HG03432 (cell line): ENCODE data around the gene VPS13D.

Experiments
- ATAC-seq: cut with Tn5 transposase; IDR thresholded peaks from one replicate; pipeline ENCODE4 v1.9.1; 2021; ENCODE audit warnings: mild to moderate bottlenecking, moderate library complexity; ENCODE audit not compliant: unreplicated experiment

Gene VPS13D

DNA sequence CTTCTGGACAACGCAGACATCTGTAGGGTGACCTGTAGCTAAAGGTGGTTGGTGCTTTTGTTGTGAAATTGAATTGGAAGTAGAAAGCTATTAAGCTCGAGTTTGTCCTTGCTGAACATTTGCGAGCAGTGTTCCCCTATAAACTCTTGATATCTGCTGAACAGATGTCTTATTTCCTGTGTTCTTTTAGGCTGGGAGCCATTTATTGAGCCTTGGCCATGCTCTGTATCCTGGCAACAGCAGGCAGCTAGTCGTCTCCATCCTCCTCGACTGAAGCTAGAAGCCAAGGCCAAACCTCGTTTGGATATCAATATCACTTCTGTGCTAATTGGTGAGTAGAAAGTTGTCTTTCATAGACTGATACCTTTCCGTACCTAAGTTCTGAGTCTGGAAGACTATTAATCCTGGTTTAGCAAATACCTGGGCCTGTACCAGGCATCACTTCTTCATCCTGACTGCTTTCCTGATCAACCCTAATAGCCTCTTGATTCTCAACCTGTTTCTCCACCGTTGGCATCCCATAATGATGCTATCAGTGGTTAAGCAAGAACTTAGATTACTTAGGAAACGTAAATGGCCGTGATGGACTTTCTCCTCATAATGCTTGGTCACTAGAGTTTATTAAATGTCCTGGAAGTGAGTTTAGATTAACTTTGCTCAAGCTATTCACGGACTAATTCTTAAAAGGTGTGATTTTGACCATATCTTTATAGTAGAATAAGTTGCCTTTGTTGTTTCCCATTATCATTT is 103.4 kb downstream of the VPS13D start:
- ATAC-seq: no peak

DNA sequence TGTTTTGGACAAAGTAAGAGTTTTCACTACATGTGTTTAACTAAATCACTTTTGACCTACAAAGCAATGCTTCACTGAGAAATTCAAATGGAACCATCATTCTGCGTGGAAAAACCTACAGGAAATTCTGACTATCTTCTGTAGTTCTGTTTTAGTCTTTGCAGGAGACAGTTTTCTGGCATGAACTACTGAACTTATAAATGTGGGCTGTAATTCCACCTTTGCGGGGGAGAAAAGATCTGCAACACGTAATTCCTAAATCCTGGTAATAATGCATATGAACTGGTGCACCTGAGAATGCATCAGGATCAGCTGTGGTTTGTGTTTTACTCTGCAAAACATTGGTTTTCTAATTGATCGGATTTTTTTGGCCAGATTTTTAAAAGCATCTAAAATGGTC is 106.0 kb downstream of the VPS13D start:
- ATAC-seq: no peak

DNA sequence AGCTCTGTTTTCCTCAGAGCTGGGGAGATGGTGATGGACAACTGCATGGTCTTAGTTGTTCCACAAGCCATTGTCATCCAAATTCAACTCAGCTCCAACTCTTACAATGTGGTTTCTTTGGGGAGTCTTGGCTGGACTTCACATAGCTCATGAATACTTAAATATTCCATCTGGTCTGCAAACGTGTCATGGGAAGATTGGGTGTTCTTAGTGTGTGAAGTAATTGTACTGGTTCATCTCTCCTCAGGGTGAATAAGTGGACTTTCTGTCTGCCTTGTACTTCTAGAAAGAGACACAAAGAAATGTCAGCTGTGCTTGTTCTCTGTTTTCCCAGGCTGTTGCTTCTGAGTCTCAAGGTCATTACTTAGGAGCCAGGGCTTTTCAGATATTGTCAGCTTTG is 106.6 kb downstream of the VPS13D start:
- ATAC-seq: no peak

DNA sequence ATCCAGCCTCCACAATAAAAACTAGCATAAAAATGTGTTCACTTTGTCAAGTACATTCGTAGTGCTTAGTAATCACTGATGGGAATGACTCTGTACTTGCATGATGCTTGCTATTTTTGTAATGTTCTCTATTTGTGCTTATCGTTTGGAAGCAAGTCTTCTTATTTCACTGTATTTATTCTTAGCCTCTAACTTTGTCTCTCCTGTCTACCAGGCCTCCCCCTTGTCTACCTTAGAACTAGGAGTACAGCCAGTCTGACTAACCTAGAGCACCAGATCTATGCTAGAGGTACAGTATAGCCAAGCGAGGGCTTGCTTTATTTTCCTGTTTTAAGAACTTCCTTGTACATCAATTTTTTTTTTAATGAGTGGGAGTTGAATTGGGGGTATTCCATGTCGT is 108.2 kb downstream of the VPS13D start:
- no peak for ATAC-seq

DNA sequence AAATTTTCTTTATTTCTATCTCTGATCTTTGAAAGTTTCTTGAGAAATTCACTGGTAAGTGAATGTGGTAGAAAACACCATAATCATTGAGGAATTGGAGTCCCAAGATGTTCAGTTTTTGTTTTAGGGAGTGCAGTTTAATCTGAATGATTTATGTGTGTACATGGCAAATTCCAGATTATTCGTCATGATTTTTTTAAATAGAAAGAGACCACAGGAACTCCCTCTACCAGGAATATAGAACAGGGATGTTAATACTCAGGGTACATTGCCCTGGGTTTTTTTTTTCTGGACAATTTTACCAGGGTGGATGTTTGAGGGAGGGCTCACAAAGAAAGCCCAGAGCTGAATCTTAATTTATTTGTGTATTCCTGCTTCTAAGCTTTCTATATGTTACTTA is 109.0 kb downstream of the VPS13D start:
- ATAC-seq: no peak

DNA sequence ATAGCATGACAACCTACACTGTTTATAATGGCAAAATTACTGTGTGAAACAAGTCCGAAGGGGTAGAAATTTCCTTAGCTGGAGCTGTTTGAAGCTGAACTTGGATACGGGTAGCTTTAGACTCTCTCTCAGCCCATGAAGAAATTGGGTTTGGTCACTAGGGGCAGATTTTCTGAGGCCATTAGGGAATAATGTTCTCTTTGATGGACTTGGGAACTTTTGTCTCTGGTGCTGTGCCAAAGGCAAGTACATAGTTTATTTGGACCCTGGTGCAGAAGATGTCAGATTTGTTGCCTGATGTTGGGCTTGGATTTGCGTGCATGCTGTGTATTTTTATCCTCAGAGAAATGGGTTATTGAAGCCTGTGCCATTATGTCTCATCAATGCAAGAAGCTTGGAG is 109.6 kb downstream of the VPS13D start:
- no peak for ATAC-seq

DNA sequence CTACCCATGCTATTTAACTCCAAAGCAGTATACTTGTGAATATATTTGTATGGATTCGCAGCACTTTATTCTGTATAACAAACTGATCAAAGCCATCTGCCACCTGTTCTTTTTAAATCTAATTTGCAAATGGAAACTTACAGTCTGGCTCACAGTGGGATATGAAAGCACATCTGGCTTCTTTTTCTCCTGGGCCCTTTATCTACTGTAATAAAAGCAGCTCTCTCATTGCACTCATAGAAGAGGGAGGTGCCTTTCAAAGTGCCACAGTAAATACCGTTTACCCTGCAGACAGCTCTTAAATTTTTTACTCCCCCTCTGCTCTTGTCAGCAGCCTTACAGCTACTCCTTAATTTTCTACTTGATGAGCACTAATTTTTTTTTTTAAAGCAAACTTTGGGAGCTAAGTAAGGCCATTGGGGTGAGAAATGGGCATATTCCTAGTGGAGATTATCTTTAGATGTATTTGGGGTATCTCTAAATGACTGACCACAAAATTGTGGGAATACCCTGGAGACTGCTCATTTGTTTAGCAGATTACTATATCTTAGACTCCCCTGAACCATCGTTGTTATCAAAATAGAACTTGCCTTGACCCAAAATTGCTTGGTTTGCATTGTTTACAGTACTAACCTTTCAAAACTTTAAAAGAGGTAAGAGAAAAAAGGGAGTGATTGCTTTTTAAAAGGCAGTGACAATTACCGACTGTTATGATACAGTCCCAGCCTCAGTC is 110.1 kb downstream of the VPS13D start:
- ATAC-seq: no peak

DNA sequence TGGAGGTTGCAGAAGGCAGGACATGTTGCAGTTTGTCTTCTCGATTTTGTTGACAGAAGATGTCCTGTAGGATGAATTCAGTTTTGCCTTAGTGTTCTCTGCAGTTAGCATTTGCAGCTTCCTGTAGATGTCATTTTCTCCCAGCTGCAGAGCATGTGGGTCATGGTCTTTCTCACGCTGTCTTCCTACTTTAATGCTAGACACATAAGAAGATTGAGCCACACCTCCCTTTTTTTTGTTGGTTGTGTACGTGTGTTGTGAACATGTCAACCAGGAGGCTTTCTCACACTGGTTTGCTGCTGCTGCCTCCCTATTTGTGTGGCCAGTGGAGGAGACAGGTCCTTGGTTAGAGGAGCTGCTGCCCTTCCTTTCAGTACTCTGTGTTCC is 110.7 kb downstream of the VPS13D start:
- ATAC-seq: no peak

DNA sequence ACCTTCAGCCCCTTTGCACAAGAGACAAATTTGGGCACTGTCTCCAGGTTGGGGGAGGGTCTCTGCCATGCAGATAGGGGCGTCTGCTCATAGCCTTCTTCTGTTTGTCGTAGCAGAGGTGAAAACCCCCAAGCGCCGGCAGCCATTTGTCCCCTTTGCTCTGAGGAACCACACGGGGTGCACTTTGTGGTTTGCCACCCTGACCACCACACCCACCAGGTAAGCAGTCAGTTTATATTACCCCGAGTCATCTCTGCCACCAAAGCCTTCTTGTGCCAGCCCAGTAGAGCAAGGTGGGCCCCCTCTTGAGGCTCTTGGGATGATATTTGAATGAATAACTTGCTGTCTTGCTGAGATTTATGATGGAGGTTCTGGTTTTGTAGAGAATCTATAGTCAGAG is 111.8 kb downstream of the VPS13D start:
- ATAC-seq: no peak

DNA sequence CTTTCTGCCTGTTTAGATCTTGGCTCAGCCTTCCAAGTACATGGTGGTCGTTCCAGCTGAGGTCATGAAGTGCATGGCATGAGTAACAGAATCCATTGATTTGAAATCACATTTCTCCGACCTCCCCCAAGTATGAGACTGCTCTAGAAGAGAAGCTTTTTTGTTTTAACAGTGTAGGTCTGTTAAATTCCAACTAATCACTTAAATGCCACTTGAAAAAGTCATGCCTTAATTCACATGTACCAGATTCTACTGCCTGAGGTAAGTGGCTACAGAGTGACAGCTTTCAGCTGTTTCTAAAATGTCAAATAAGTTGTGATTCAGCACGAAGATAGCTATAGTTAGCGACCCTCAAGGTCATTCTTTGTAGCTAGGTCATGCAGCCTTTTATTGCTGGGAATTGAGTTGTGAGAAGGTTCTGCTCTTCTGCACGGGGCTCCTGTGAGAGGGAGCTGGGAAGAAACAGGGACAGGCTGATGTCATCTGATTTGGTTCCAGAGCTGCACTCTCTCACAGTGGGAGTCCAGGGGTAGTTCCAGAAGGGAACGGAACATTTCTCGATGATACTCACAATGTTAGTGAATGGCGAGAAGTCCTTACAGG is 112.7 kb downstream of the VPS13D start:
- no peak for ATAC-seq

DNA sequence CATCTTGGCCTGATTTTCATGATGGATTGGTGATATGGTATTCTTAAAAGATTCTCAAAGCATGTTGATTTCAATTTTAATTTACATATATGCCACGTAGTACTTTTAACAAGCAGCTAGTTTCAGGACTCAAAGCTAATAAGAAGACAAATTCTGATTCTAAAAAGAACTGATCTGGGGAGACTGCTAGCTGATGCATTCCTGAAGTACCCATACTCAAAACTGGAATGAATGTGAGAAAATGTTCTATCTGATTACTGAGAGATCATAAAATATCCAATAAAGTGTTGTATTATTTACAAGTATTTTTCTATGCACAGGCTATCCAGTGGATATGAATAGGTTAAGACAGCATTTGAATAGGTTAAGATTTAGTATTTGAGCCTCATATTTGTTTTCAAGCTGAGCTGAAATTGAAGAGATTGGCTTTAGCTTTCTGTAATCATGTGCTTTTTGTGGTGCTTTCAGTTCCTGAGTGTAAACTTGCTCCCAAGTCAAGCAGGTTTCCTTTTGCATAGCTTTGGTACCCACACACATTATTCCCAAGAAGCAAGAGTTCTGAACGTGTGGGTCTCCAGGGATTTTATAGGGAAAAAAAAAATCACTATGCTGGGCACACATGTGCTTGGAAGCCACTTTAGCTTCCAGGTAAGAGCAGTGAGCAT is 114.1 kb downstream of the VPS13D start:
- no peak for ATAC-seq

DNA sequence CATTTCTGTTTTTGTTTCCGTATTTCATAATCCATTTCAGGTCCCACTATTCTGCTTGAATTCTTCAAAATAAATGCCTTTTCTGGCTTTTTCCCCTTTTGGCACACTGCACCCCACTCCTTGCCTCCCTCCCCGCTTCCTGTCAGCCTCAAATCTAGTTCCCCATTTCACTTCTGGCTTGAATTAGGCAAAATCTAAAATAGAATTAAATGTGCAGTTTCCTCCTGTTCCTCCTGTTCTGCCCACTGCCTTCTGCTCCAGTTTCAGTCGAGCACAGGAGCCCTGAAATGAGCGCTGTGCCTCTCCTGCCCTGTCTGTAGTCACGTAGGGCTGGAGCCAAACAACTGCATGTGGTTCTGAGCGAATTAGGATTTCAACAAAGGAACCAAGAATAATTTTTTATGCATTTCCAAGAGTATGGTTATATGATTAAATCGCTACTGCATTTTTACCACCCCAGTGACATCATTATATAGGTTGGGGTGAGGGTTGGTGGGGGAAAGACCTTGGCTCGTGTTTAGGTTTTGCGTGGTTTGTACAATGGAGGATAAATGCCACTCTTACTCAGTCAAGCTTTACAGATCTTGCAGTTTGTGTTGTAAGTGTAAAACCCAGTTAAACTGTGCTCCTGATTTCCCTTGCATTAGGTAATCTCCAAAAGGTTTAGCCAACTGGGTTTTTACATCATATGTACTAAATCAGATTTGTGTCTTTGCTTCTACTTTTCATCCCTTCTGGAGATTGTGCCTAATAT is 114.9 kb downstream of the VPS13D start:
- ATAC-seq: no peak

DNA sequence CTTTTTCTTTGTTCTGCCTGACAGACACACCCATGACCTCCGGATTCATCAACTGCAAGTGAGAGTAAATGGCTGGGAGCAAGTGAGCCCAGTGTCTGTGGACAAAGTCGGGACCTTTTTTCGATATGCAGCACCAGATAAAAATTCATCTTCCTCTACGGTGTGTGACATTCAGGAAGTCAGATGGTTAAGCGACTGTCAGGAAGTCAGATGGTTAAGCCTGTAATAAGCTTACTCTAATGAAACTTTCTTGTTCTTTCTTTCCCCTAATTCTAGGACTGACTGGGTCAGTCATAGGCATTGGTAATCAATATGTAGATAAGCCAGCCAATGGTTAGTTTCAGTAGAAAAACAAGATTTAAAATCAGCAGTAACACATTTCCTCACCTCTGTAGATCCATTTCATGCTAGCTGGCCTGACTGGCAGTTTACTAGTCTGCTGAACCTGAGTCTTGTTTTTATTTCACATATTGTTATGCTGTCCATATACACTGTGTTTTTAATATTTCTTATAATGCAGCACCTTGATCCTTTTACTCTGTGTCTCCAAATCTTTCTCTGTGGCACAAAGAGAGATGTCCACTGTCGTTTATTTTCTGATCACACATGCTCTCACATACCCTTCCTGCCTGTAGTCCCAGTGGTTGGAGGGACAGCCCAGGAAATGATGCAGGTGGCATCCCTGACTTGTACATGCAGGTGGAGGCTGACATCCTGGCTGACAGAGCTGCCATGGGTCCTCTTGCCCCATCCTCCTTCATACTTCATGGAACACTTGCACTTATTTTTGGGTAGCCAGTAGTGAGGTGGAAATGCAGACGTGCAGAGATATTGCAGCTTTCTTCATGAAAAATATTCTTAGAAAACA is 115.8 kb downstream of the VPS13D start:
- no peak for ATAC-seq

DNA sequence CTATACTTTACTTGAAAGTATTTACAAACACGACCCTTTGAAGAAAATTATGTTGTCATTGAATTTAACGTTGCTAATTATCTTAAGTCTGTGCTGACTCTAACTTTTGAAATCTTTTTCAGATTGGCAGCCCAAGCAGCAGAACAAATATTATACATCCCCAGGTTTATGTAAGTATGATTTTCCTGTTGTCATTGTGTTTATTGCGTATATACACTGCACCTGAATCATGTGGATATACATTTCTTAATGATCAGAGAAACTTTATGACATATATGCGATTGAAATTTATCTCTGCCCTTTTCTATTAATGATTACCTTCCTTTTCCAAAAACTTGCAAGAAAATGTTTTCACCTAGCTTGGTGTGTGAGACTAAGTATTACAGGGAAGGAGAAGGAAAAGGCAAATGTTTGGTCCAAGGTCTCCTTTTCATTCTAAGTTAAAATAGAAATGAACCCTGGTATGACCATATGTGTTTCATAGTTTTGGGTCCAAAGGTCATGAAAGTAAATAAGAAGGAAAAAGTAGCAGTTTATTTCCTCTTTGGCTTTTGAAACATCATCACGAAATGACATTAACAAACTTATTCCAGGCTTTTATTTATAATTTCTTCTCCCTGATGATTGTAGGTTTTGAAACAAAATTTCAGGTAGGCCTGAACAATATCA is 116.8 kb downstream of the VPS13D start:
- no peak for ATAC-seq

DNA sequence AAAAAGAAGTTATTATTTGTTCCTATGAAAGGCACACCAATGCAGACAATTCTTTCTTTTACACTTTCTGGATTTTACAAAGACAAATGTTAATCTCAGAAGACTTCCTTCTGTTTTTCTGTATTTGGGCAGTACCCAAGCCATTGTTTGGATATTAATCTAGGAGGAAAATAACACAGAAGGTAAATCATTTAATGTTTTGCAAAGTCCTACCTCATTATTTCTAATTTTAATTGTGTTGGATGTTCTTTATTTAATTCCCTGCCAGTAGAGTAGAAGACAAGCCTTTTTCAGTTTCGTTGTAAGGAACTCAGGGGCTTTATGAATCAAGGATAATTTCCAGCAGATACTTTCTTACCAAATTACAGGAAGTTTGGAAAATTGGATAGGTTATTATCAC is 118.3 kb downstream of the VPS13D start:
- ATAC-seq: no peak

DNA sequence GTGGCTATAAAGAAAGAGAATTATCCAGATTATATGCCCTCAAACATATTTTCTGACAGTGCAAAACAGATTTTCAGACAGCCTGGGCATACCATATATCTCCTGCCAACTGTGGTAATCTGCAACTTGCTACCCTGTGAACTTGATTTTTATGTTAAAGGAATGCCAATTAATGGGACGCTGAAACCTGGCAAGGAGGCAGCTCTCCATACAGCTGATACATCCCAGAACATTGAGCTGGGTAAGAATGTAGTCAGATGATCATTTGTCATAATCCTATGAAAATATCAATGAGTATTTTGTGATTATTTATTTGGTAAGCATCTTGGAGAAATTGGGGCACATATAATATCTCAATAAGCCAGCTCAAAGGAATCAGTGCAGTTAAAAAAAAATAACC is 124.2 kb downstream of the VPS13D start:
- ATAC-seq: no peak

DNA sequence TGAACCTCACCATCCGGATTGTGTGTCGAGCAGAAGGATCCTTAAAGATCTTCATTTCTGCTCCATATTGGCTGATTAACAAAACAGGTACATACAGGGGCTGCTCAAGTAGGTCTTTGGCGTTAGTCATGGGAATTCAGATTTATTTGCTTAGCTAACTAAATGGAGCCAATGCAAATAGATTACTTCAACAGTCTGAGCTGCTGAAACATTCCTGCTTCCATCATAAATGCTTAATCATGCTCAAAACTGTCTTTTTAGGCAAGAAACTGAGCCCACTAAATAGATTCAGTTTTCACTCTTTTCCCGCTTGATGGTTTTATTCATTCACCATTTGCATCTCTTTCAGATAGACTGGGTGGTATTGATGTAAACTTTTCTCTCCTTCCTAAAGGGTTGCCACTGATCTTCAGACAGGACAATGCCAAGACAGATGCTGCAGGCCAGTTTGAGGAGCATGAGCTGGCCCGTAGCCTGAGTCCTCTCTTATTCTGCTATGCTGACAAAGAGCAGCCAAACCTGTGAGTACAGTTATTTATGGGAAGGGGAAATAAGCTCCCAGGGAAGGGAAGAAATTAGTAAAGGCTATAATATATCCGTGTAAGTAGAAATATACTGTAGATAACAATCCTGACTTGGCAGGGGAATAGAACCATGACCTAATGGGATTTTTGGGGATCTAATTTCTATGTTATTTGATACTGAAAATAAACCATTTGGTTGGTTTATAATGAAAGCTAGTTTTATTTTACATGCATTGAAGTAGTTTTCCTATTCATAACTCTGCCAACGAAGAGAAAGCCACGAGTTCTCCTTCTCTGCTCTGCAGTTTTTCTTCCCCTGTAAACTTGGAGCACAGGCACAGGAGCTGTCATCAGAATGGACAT is 126.4 kb downstream of the VPS13D start:
- ATAC-seq: no peak

DNA sequence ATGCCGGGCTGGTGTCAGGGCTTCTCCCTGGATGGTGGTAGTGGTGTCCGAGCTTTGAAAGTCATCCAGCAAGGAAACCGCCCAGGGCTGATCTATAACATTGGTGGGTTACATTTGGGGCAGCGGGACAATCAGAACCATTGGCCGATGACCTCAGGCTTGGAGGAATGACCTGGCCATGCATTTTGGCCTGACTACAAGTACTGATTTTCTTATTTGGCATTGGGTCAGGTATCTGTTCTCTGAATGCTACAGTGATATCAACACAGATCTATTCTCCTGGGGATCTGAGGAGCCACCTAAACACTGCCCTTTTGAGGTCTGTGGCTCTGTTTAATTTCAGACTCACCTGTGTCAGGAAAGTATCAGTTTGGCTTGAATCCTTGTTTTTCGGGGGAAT is 128.7 kb downstream of the VPS13D start:
- ATAC-seq: no peak
